CD4-positive, alpha-beta T cell treated with Interleukin-21 for 1 hour (primary cell): ENCODE data around the gene WNT3.
"Not testable (repeated sequence)": the region's sequence is repeated elsewhere in the genome, so short reads cannot be mapped to it uniquely, and the experiment has no call there.

Source experiments
- DNase-seq: peaks from one replicate; pipeline ENCODE4 v3.0.0-alpha.2; 2020

The WNT3 gene

GRCh38 chr17:46780003-46780373 lies 38.5 kb downstream of the WNT3 start:
- DNase-seq: no peak

- DNase-seq: no peak
Measured at GRCh38 chr17:46777943-46778915, 40.3 kb downstream of the WNT3 start.

DNA sequence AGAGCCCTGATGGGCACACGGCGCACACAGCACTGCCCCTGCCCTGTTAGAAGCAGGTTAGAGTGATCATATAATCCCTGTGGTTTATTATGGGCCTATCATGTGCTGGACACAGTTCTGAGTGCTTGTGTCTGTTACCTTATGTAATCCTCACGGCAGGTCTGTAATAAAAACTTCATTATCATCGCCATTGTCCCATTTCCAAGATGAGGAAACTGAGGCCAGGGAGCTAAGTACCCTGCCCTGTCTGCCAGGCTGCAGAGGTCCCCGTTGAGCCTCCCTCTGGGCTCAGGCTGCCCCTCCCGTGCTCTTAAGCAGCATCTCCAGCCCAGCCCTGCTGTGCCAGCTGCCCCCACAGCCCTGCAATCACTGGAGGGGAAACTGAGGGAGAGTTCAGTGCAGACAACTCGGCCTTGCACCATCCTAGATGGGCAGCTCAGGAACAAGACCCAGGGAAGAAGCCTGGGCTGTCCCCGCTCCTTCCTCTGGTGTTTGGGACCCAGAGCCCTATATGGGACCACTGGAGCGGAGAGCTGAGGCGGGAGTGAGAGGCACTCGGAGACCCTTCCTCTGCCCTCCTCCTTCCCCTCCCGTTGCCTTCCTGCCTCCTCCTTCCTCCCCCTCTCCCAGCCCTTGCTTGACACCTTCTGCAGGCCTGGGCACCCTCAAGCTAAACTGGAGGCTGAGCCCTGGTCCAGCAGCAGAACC lies 42.0 kb downstream of the WNT3 start:
- DNase-seq: no peak

- no peak for DNase-seq
Measured at GRCh38 chr17:46774108-46774737, 44.3 kb downstream of the WNT3 start.

GRCh38 chr17:46773676-46774075 lies 44.8 kb downstream of the WNT3 start:
- no peak for DNase-seq

GRCh38 chr17:46773221-46773605 lies 45.3 kb downstream of the WNT3 start:
- DNase-seq: no peak

DNA sequence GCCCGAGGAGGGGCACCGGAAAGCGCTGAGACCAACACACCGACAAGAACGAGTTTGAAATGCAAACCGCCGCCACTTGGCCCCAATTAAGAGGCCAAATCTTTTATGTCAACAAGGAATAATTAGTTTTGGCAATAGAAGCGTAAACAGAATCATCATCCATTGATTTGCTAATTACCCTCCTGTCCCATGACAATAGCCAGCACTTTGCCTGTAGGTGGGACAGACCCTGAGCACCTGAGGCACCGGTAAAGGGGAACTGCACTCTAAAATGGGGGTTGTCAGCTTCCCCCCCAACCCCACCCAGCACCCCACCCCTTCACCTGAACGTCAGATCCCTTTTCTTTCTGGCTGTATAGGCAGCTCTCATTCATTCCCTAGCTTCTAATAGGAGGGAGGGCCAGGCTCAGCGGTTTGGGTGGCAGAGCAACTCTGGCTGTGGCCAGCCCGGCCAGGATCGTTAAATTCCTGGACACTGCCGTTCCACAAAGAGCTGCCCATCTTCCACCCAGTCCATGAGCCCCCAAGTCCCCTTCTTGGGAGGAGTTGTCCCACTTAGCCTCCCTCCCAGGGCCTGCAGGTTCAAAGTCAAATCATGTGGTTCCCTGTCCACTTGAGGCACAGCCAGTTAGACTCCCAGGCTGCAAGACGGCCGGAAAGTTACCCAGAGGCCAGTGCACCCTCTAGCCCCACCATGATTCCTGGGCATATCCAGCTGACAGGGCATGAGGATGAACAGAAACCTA lies 45.8 kb downstream of the WNT3 start:
- DNase-seq: no peak

GRCh38 chr17:46771561-46772474 lies 46.7 kb downstream of the WNT3 start:
- DNase-seq: no peak

DNA sequence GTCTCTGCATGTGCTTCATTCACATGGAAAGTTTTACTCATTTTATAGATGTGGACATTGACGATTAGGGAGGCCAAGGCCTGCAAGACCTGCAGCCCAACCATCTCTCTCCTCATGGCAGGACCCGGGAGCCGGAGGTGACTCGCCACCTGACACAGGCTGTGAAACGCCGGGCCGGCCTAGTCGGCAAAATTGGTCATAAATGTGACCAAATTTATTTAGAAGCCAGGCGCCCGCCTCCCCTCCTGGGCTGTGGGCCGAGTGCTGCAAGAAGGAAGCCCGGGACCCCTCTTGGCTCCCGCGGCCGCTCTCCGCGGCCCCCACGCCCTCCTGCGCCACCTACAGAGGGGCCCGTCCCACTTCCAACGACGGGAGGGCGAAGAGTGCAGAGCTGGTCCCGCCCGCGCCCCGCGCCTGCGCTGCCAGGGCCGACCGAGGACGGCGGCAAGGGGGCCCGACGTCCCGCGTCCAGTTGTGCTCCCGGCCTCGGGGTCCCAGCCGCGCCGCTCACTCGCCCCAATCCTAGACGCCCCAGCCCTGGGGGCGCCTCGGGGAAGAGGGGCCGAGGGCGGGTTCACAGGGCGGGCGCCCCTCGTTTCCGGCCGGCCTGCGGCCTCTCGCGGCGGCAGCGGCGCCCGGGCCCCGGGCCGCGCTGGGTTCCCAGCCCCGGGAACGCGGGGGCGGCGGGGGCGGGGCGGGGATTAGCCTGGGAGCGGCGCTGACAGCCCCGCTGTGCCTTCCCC lies 47.5 kb downstream of the WNT3 start:
- DNase-seq: no peak

- DNase-seq: no peak
Measured at GRCh38 chr17:46770439-46770817, 48.1 kb downstream of the WNT3 start.

GRCh38 chr17:46769531-46770438 lies 48.7 kb downstream of the WNT3 start:
- DNase-seq: no peak

DNA sequence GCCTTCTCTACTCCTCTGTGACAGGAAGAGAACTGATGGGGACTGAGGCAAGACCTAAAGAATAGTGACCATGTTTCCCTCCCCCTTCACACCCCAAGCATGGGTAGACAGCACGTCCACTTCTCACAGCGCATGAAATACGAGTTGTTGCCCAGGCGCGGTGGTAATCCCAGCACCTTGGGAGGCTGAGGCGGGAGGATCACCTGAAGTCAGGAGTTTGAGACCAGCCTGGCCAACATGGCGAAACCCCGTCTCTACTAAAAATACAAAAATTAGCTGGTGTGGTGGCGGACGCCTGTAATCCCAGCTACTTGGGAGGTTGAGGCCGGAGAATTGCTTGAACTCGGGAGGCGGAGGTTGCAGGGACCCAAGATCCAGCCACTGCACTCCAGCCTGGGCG lies 49.6 kb downstream of the WNT3 start:
- not testable (repeated sequence) for DNase-seq

DNA sequence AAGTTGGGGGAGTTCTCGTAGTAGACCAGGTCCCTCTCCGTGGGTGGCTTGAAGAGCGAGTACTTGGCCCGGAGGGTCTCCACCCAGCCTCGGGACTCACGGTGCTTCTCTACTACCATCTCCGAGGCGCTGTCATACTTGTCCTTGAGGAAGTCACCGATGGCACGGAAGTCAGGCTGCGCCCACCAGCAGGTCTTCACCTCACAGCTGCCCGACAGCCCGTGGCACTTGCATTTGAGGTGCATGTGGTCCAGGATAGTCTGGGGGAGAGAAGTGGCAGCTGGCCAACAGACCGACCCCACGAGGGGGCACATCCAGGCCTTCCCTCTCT lies 50.0 kb downstream of the WNT3 start:
- DNase-seq: no peak

- DNase-seq: no peak
Measured at GRCh38 chr17:46766493-46767491, 51.7 kb downstream of the WNT3 start.

GRCh38 chr17:46765453-46765852 lies 53.0 kb downstream of the WNT3 start:
- DNase-seq: no peak

GRCh38 chr17:46764709-46765401 lies 53.6 kb downstream of the WNT3 start:
- no peak for DNase-seq

GRCh38 chr17:46764000-46764708 lies 54.3 kb downstream of the WNT3 start:
- DNase-seq: no peak

GRCh38 chr17:46763416-46763815 lies 55.1 kb downstream of the WNT3 start:
- no peak for DNase-seq
